ENCODE measurements around the gene ECE1. TPM values are rescaled to one million over a fixed set of nuclear protein-coding genes. Genes with fewer than 3 reads are reported as not detected.

The ECE1 gene
- total and polyA plus RNA-seq, 9 of the 15 experiments (the other 6 are each of a cell fraction or from before 2014, with no cell fraction given), result 0.56 to 34.8 (median 11.0) TPM

GRCh38 chr1:21216835-21217811 lies 73.1 kb downstream of the ECE1 start:
- H3K27me3 ChIP-seq (ENCODE audit: control insufficient read depth in 2 of 2, insufficient read depth in 2 of 2, low read length in 2 of 2), result 0 out of 5 replicates have a peak, but pooled peaks cover 0 to 7% of the 10 kb centered on the region in 2 experiments
- no TSS peak for BruUV-seq (replicated peaks)
- peak overlapping the region in 1 of 2 experiments; percentile 79; a peak in 2 of 4 replicates for H3K9ac ChIP-seq (ENCODE audit: insufficient read depth in 1 of 2, low read depth in 2 of 2, low read length in 2 of 2)
- no peak overlapping the region for H2AFZ ChIP-seq (ENCODE audit: low read depth, low read length)
- intact Hi-C loops (cut with micrococcal nuclease) (loop anchor here (5.0 kb wide), 1 partner anchor 150 kb away; no protein-coding TSS in a partner anchor), in situ Hi-C loops (cut with MboI) (loop anchor here (25.0 kb wide), 1 partner anchor 1305 kb away; the partner anchor contains the start of gene PLA2G2E)
- H4K20me1 ChIP-seq (replicated peaks; ENCODE audit: control insufficient read depth, insufficient read depth, low read length), result no peaks in the 10 kb centered on the region; the same call in 1 of the 2 replicates
- WGBS (ENCODE audit: insufficient coverage, low coverage, missing lambda C conversion rate), result 39% methylated on average over 12 of the region's 19 CpGs
- CTCF ChIA-PET (ENCODE audit: low intra/inter-chr PET ratio), result interaction anchor here (0.6 to 1.6 kb wide), 5 partner anchors 15 to 318 kb away, joined by 3 to 12 read pairs (median 4); no protein-coding TSS in a partner anchor
- no peak overlapping the region for H3K27ac ChIP-seq (ENCODE audit: extremely low read depth, low read depth, low read length)
- POLR2A ChIA-PET, result interaction anchor here (0.6 to 0.7 kb wide), 4 partner anchors 11 to 567 kb away, joined by 3 to 4 read pairs (median 3); no protein-coding TSS in a partner anchor
- H3K4me3 ChIP-seq, result no peak overlapping the region
- H3K4me2 ChIP-seq (ENCODE audit: insufficient read depth, low read length), result no peak overlapping the region
- DNase-seq (ENCODE audit: extremely low read depth in 1 of 4, low spot score in 3 of 4), result peak; percentile 75 to 84 (median 81)
- H3K36me3 ChIP-seq (ENCODE audit: control insufficient read depth, insufficient read depth, low read length), result peaks cover 7% of the 10 kb centered on the region; the same call in 1 of the 3 replicates
- peak; percentile 84 for ATAC-seq
- peak; percentile 95 for FAIRE-seq
- peaks cover 3 to 19% of the 10 kb centered on the region in 2 experiments; a peak in 4 of 5 replicates for H3K4me1 ChIP-seq (replicated peaks in 1 of 2; ENCODE audit: control insufficient read depth in 2 of 2, insufficient read depth in 2 of 2, low read length in 2 of 2)
- H3K9me1 ChIP-seq (ENCODE audit: control insufficient read depth, insufficient read depth, low read length), result no peaks in the 10 kb centered on the region
- no peaks in the 10 kb centered on the region for H3K9me3 ChIP-seq (replicated peaks; ENCODE audit: control insufficient read depth, insufficient read depth, low read depth, low read length)
- H3K79me2 ChIP-seq (ENCODE audit: control insufficient read depth, insufficient read depth, low read length), result no peaks in the 10 kb centered on the region
- peak; percentile 53; the same call in 1 of the 2 replicates for TF ChIP-seq RB1 (IDR thresholded peaks at IDR 0.05; ENCODE audit: low read depth)
- TF ChIP-seq USF2 (CRISPR knock-in tag; IDR thresholded peaks at IDR 0.05), result no peak
- TF ChIP-seq ZBTB7A (IDR thresholded peaks at IDR 0.05; ENCODE audit: borderline replicate concordance, control insufficient read depth, low read depth, low read length), result peak; percentile 31; the same call in 1 of the 2 replicates
- TF ChIP-seq CTCFL (IDR thresholded peaks at IDR 0.05; ENCODE audit: borderline replicate concordance, insufficient read depth, low read depth, low read length, poor library complexity, severe bottlenecking), result peak; percentile 38
- no peak for TF ChIP-seq HDAC8 (tag; IDR thresholded peaks at IDR 0.05)
- TF ChIP-seq TFAP4 (CRISPR knock-in tag; IDR thresholded peaks at IDR 0.05; ENCODE audit: borderline replicate concordance), result peak; percentile 48; the same call in 1 of the 2 replicates
- 0 out of 2 replicates have a peak, but pooled peaks have one; percentile 11 for TF ChIP-seq JUND (IDR thresholded peaks at IDR 0.05; ENCODE audit: borderline replicate concordance, low read depth, low read length)
- no peak; the same call in 2 of the 3 replicates for TF ChIP-seq JUND (tag; IDR thresholded peaks at IDR 0.05; ENCODE audit: borderline replicate concordance, low read depth, low read length)
- TF ChIP-seq LARP7 (IDR thresholded peaks at IDR 0.05), result no peak
- 0 out of 2 replicates have a peak, but pooled peaks have one; percentile 24 for TF ChIP-seq OTX1 (CRISPR knock-in tag; IDR thresholded peaks at IDR 0.05)
- peak; percentile 30; the same call in 1 of the 2 replicates for TF ChIP-seq ZEB2 (IDR thresholded peaks at IDR 0.05)
- TF ChIP-seq ATF7 (IDR thresholded peaks at IDR 0.05), result 0 out of 2 replicates have a peak, but pooled peaks have one; percentile 19
- peak; percentile 62 for TF ChIP-seq SMC3 (conservative IDR thresholded peaks at IDR 0.05; ENCODE audit: insufficient read depth, low read depth, low read length)
- peak; percentile 46; the same call in 1 of the 2 replicates for TF ChIP-seq KLF16 (IDR thresholded peaks at IDR 0.05)
